ENCODE measurements around the gene CELF5.
"Not testable (repeated sequence)": the region's sequence is repeated elsewhere in the genome, so short reads cannot be mapped to it uniquely, and the experiment has no call there.

Gene CELF5

GRCh38 chr19:3320354-3320670 lies 95.9 kb downstream of the CELF5 start:
- ATAC-seq (no peak), DNase-seq (no peak)
- H3K27me3 Mint-ChIP-seq = peaks cover 33% of the 10 kb centered on the region
- H3K9me3 Mint-ChIP-seq = no peaks in the 10 kb centered on the region
- no peak overlapping the region for H3K27ac Mint-ChIP-seq
- H3K4me3 Mint-ChIP-seq = no peak overlapping the region
- no peaks in the 10 kb centered on the region for H3K4me1 Mint-ChIP-seq

- DNase-seq (no peak), ATAC-seq (no peak)
- Mint-ChIP-seq H3K4me3 (no peak overlapping the region), H3K4me1 (no peaks in the 10 kb centered on the region), H3K9me3 (no peaks in the 10 kb centered on the region), H3K27me3 (peaks cover 33% of the 10 kb centered on the region), H3K27ac (no peak overlapping the region)
Measured at GRCh38 chr19:3320853-3321252, 96.4 kb downstream of the CELF5 start.

- no peaks in the 10 kb centered on the region for H3K4me1 Mint-ChIP-seq
- no peaks in the 10 kb centered on the region for H3K9me3 Mint-ChIP-seq
- peak overlapping the region in 1 of 2 donors; percentile 19 for H3K27ac Mint-ChIP-seq
- H3K4me3 Mint-ChIP-seq = no peak overlapping the region
- ATAC-seq = no peak
- DNase-seq = no peak
- H3K27me3 Mint-ChIP-seq = peaks cover 30% of the 10 kb centered on the region
Measured at GRCh38 chr19:3321696-3322095, 97.2 kb downstream of the CELF5 start.

- Mint-ChIP-seq H3K27me3 (peaks cover 27% of the 10 kb centered on the region), H3K9me3 (no peaks in the 10 kb centered on the region), H3K4me3 (no peak overlapping the region), H3K27ac (no peak overlapping the region), H3K4me1 (no peaks in the 10 kb centered on the region)
- DNase-seq = no peak
- no peak for ATAC-seq
Measured at GRCh38 chr19:3322199-3322978, 97.9 kb downstream of the CELF5 start.

- ATAC-seq (no peak), DNase-seq (no peak)
- Mint-ChIP-seq H3K4me1 (no peaks in the 10 kb centered on the region), H3K9me3 (no peaks in the 10 kb centered on the region), H3K4me3 (no peak overlapping the region), H3K27ac (no peak overlapping the region), H3K27me3 (peaks cover 27% of the 10 kb centered on the region)
Measured at GRCh38 chr19:3323026-3323425, 98.6 kb downstream of the CELF5 start.

GRCh38 chr19:3323658-3324057 lies 99.2 kb downstream of the CELF5 start:
- no peak for DNase-seq
- H3K27ac Mint-ChIP-seq = no peak overlapping the region
- no peaks in the 10 kb centered on the region for H3K9me3 Mint-ChIP-seq
- peaks cover 27% of the 10 kb centered on the region for H3K27me3 Mint-ChIP-seq
- H3K4me3 Mint-ChIP-seq = no peak overlapping the region
- ATAC-seq = no peak
- no peaks in the 10 kb centered on the region for H3K4me1 Mint-ChIP-seq

GRCh38 chr19:3324405-3324856 lies 100.0 kb downstream of the CELF5 start:
- no peak overlapping the region for H3K4me3 Mint-ChIP-seq
- no peak overlapping the region for H3K27ac Mint-ChIP-seq
- no peaks in the 10 kb centered on the region for H3K9me3 Mint-ChIP-seq
- ATAC-seq (peak; percentile 80), DNase-seq (peak; percentile 77 to 79)
- H3K4me1 Mint-ChIP-seq = no peaks in the 10 kb centered on the region
- peaks cover 25% of the 10 kb centered on the region for H3K27me3 Mint-ChIP-seq

GRCh38 chr19:3325451-3325850 lies 101.0 kb downstream of the CELF5 start:
- Mint-ChIP-seq H3K9me3 (no peaks in the 10 kb centered on the region), H3K4me3 (no peak overlapping the region), H3K27me3 (peaks cover 17% of the 10 kb centered on the region), H3K4me1 (no peaks in the 10 kb centered on the region), H3K27ac (no peak overlapping the region)
- no peak for ATAC-seq
- no peak for DNase-seq

GRCh38 chr19:3328743-3329142 lies 104.3 kb downstream of the CELF5 start:
- ATAC-seq = no peak
- DNase-seq = no peak
- Mint-ChIP-seq H3K9me3 (no peaks in the 10 kb centered on the region), H3K27me3 (no peaks in the 10 kb centered on the region), H3K4me1 (peaks cover 8% of the 10 kb centered on the region), H3K4me3 (no peak overlapping the region), H3K27ac (no peak overlapping the region)

GRCh38 chr19:3330047-3330446 lies 105.6 kb downstream of the CELF5 start:
- H3K4me1 Mint-ChIP-seq = peaks cover 8% of the 10 kb centered on the region
- no peaks in the 10 kb centered on the region for H3K9me3 Mint-ChIP-seq
- ATAC-seq (no peak), DNase-seq (no peak)
- H3K4me3 Mint-ChIP-seq = no peak overlapping the region
- no peak overlapping the region for H3K27ac Mint-ChIP-seq
- H3K27me3 Mint-ChIP-seq = no peaks in the 10 kb centered on the region

GRCh38 chr19:3332232-3332631 lies 107.8 kb downstream of the CELF5 start:
- H3K9me3 Mint-ChIP-seq, H3K27ac Mint-ChIP-seq, H3K27me3 Mint-ChIP-seq, DNase-seq, H3K4me1 Mint-ChIP-seq, H3K4me3 Mint-ChIP-seq, ATAC-seq: not testable (repeated sequence)

GRCh38 chr19:3333020-3333583 lies 108.6 kb downstream of the CELF5 start:
- DNase-seq = no peak
- no peak for ATAC-seq
- Mint-ChIP-seq H3K27ac (peak overlapping the region in 1 of 2 donors; percentile 61), H3K4me1 (peaks cover 8% of the 10 kb centered on the region), H3K27me3 (no peaks in the 10 kb centered on the region), H3K4me3 (no peak overlapping the region), H3K9me3 (no peaks in the 10 kb centered on the region)

GRCh38 chr19:3333662-3334061 lies 109.2 kb downstream of the CELF5 start:
- Mint-ChIP-seq H3K27ac (peak overlapping the region in 1 of 2 donors; percentile 61), H3K9me3 (no peaks in the 10 kb centered on the region), H3K4me3 (no peak overlapping the region)

GRCh38 chr19:3334749-3335430 lies 110.4 kb downstream of the CELF5 start:
- not testable (repeated sequence) for H3K4me3 Mint-ChIP-seq, ATAC-seq, DNase-seq, H3K9me3 Mint-ChIP-seq, H3K27me3 Mint-ChIP-seq
- peaks cover 16% of the 10 kb centered on the region for H3K4me1 Mint-ChIP-seq
- peak overlapping the region in 1 of 2 donors; percentile 70 for H3K27ac Mint-ChIP-seq

More at GRCh38 chr19:3333662-3334061, 109.2 kb downstream of the CELF5 start:
- Mint-ChIP-seq H3K27me3 (no peaks in the 10 kb centered on the region), H3K4me1 (peaks cover 12% of the 10 kb centered on the region)
- ATAC-seq = no peak
- DNase-seq = no peak

GRCh38 chr19:3335431-3336350 lies 111.2 kb downstream of the CELF5 start:
- no peaks in the 10 kb centered on the region for H3K27me3 Mint-ChIP-seq
- no peak for ATAC-seq
- H3K4me3 Mint-ChIP-seq = no peak overlapping the region
- H3K9me3 Mint-ChIP-seq = no peaks in the 10 kb centered on the region
- H3K27ac Mint-ChIP-seq = no peak overlapping the region
- H3K4me1 Mint-ChIP-seq = peaks cover 16% of the 10 kb centered on the region
- no peak for DNase-seq
